SK-N-DZ (cell line): Measurements from ENCODE around the gene LGALS8.

ENCODE experiments used
- DNase-seq: peaks from one replicate; pipeline ENCODE4 v3.0.0-alpha.2; 2015; ENCODE audit warnings: low spot score

Gene LGALS8

GRCh38 chr1:236581528-236581927, 57.7 kb downstream of the LGALS8 start:
- DNase-seq: no peak

GRCh38 chr1:236589531-236589930, 65.7 kb downstream of the LGALS8 start:
- no peak for DNase-seq

DNA sequence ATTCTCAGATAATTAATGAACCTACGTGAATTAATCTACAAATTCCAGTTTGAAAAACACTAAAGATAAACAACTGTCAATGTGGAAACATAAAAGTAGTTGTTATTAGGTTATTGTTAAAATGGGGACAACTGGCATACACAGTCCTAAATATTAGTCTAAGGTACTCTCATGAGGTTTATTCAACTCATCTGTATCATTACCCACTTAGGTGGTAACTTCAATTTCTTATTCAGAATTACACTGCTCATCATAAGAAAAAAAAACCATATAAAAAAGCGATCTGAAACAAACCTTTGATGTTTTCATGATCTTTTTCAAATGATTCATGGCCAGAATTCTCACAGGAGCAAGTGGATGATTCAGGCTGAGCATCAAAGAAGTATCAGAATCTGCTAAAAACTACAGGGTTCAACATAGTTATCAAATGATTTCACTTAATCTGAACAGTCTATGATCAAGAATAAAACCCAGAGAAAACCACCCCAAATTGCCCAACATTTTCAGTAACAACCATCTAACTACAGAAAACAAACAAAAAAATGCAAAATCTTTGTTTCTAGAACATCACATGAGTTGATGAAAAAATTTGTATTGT, 66.9 kb downstream of the LGALS8 start:
- DNase-seq: no peak

DNA sequence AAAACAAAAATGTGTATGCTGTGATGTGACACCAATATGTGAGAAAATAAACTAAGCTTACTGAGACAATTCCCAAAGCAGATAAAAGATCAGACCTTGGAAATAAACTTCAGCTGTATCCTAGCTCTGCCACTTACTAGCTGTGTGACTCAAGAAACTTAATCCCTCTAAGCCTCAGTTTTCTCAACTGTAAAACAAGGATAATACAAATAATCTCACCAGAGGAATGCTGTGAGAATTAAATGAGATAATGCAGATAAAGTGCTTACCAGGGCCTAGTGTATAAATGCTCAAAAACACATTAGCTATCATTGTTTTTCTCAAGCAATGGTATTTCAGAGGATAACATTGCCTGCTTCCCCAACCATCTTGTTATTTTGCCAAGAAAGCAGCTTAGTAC, 78.4 kb downstream of the LGALS8 start:
- DNase-seq: no peak
